H9 (cell line): ENCODE measurements around the gene CAMKK1. TPM values are rescaled to one million over a fixed set of nuclear protein-coding genes. Genes with fewer than 3 reads are reported as not detected.
A peak's percentile ranks its signal among the peaks of the same experiment; 100 is the strongest.

Experiments
- DNase-seq: peaks from one replicate; pipeline ENCODE4 v3.0.0-alpha.2; 2017
- H2AFZ ChIP-seq: one replicate; pipeline ENCODE4 v1.6.1; 2013; ENCODE audit warnings: mild to moderate bottlenecking, low read length, control low read depth, moderate library complexity
- H2AK5ac ChIP-seq: 2 replicates; pipeline ENCODE4 v1.6.1; 2013; ENCODE audit warnings: low read length, control low read depth, mixed read lengths; ENCODE audit not compliant: insufficient read length
- H2BK120ac ChIP-seq: one replicate; pipeline ENCODE4 v1.6.1; 2013; ENCODE audit warnings: low read depth, mild to moderate bottlenecking, low read length, control low read depth, inconsistent platforms; ENCODE audit not compliant: poor library complexity, severe bottlenecking
- H2BK12ac ChIP-seq: 2 replicates; pipeline ENCODE4 v1.6.1; 2013; ENCODE audit warnings: low read length, control low read depth, mixed read lengths, low read depth; ENCODE audit not compliant: insufficient read length
- H2BK15ac ChIP-seq: 2 replicates; pipeline ENCODE4 v1.6.1; 2013; ENCODE audit warnings: low read depth, low read length, control low read depth
- H2BK20ac ChIP-seq: one replicate; pipeline ENCODE4 v1.6.1; 2013; ENCODE audit warnings: low read depth, mild to moderate bottlenecking, low read length, control low read depth, inconsistent platforms; ENCODE audit not compliant: poor library complexity, severe bottlenecking
- H2BK5ac ChIP-seq: 2 replicates; pipeline ENCODE4 v1.6.1; 2013; ENCODE audit warnings: low read length, control low read depth, mixed read lengths; ENCODE audit not compliant: insufficient read length
- H3K14ac ChIP-seq: 2 replicates; pipeline ENCODE4 v1.6.1; 2013; ENCODE audit warnings: low read length, control low read depth; ENCODE audit not compliant: insufficient read depth
- H3K18ac ChIP-seq: 2 replicates; pipeline ENCODE4 v1.6.1; 2013; ENCODE audit warnings: low read depth, mild to moderate bottlenecking, mixed read lengths, low read length, control low read depth; ENCODE audit not compliant: insufficient read length
- H3K23ac ChIP-seq: 2 replicates; pipeline ENCODE4 v1.6.1; 2013; ENCODE audit warnings: low read length, control low read depth, mixed read lengths, low read depth; ENCODE audit not compliant: insufficient read length
- H3K23me2 ChIP-seq: 2 replicates; pipeline ENCODE4 v1.6.1; 2013; ENCODE audit warnings: low read depth, mild to moderate bottlenecking, mixed read lengths, low read length, control low read depth; ENCODE audit not compliant: insufficient read length, poor library complexity, severe bottlenecking
- H3K27ac ChIP-seq: 2 replicates; pipeline ENCODE4 v1.5.1; 2013; ENCODE audit warnings: low read length, control low read depth, mixed read lengths, low read depth; ENCODE audit not compliant: insufficient read length
- H3K27me3 ChIP-seq: 2 replicates; pipeline ENCODE4 v1.6.1; 2013; ENCODE audit warnings: low read length, control low read depth, inconsistent platforms; ENCODE audit not compliant: insufficient read depth
- H3K4ac ChIP-seq: 2 replicates; pipeline ENCODE4 v1.6.1; 2013; ENCODE audit warnings: low read depth, mild to moderate bottlenecking, control low read depth, inconsistent platforms, low read length, moderate library complexity
- H3K4me1 ChIP-seq: 2 replicates; pipeline ENCODE4 v1.6.1; 2013; ENCODE audit warnings: low read length, control low read depth, inconsistent platforms; ENCODE audit not compliant: insufficient read depth
- H3K4me2 ChIP-seq: 2 replicates; pipeline ENCODE4 v1.6.1; 2013; ENCODE audit warnings: low read length, control low read depth, mixed read lengths; ENCODE audit not compliant: insufficient read length, insufficient read depth
- H3K56ac ChIP-seq: 2 replicates; pipeline ENCODE4 v1.6.1; 2013; ENCODE audit warnings: low read depth, mild to moderate bottlenecking, mixed read lengths, low read length, control low read depth; ENCODE audit not compliant: insufficient read length
- H3K79me1 ChIP-seq: 2 replicates; pipeline ENCODE4 v1.6.1; 2013; ENCODE audit warnings: low read depth, mild to moderate bottlenecking, moderate library complexity, low read length, control low read depth, inconsistent platforms; ENCODE audit not compliant: insufficient read depth, poor library complexity, severe bottlenecking
- H3K79me2 ChIP-seq: 2 replicates; pipeline ENCODE4 v1.6.1; 2013; ENCODE audit warnings: low read length, control low read depth, inconsistent platforms; ENCODE audit not compliant: insufficient read depth
- H3K9ac ChIP-seq: 2 replicates; pipeline ENCODE4 v1.6.1; 2013; ENCODE audit warnings: low read length, control low read depth, mixed read lengths; ENCODE audit not compliant: insufficient read length; ENCODE audit errors: extremely low read depth
- H3K9me3 ChIP-seq: one replicate; pipeline ENCODE4 v1.6.1; 2013; ENCODE audit warnings: low read depth, low read length, inconsistent platforms; ENCODE audit not compliant: control insufficient read depth
- H3T11ph ChIP-seq: one replicate; pipeline ENCODE4 v1.6.1; 2013; ENCODE audit warnings: mild to moderate bottlenecking, low read length, control low read depth, inconsistent platforms
- H4K20me1 ChIP-seq: one replicate; pipeline ENCODE4 v1.6.1; 2013; ENCODE audit not compliant: control insufficient read depth, insufficient read length, insufficient read depth
- H4K5ac ChIP-seq: 2 replicates; pipeline ENCODE4 v1.6.1; 2013; ENCODE audit warnings: low read depth, mild to moderate bottlenecking, mixed read lengths, low read length, control low read depth; ENCODE audit not compliant: insufficient read length
- H4K8ac ChIP-seq: replicated peaks from 2 replicates; pipeline ENCODE4 v1.6.1; 2013; ENCODE audit warnings: low read length, control low read depth, mixed read lengths, low read depth; ENCODE audit not compliant: insufficient read length
- H4K91ac ChIP-seq: 2 replicates; pipeline ENCODE4 v1.6.1; 2013; ENCODE audit warnings: low read depth, mild to moderate bottlenecking, moderate library complexity, mixed read lengths, low read length, control low read depth; ENCODE audit not compliant: insufficient read length
- H3K27ac Mint-ChIP-seq, 3 experiments: 2 replicates in 2 of 3; 3 replicates in 1 of 3; pipeline ENCODE4 v1.8.0; 2020 to 2021; ENCODE audit warnings: mixed read lengths in 3 of 3, mild to moderate bottlenecking in 1 of 3, moderate library complexity in 1 of 3
- H3K27me3 Mint-ChIP-seq: 2 replicates; pipeline ENCODE4 v1.8.0; 2021; ENCODE audit warnings: low read depth, mild to moderate bottlenecking, moderate library complexity, mixed read lengths
- H3K36me3 Mint-ChIP-seq, 3 experiments: 2 replicates in 2 of 3; 3 replicates in 1 of 3; pipeline ENCODE4 v1.8.0; 2020 to 2021; ENCODE audit warnings: low read depth in 3 of 3, mixed read lengths in 3 of 3; ENCODE audit not compliant: insufficient read depth in 1 of 3
- H3K4me1 Mint-ChIP-seq, 2 experiments: 2 replicates each; pipeline ENCODE4 v1.8.0; 2020; ENCODE audit warnings: mixed read lengths in 2 of 2
- H3K4me3 Mint-ChIP-seq, 2 experiments: 2 replicates in 1 of 2; 3 replicates in 1 of 2; pipeline ENCODE4 v1.8.0; 2020 to 2021; ENCODE audit warnings: mild to moderate bottlenecking in 2 of 2, mixed read lengths in 2 of 2, moderate library complexity in 1 of 2
- H3K9me3 Mint-ChIP-seq, 2 experiments: 2 replicates in 1 of 2; 3 replicates in 1 of 2; pipeline ENCODE4 v1.8.0; 2020; ENCODE audit warnings: mild to moderate bottlenecking in 2 of 2, mixed read lengths in 2 of 2, moderate library complexity in 1 of 2
- WGBS: extraction: QIAGEN DNeasy Blood & Tissue Kit; methylation state at CpG from one replicate; pipeline ENCODE4 v1.1.7; 2013; ENCODE audit warnings: missing lambda C conversion rate, low lambda C conversion rate, mixed read lengths; ENCODE audit not compliant: insufficient read length; ENCODE audit errors: extremely low coverage; 5-methylcytosine and 5-hydroxymethylcytosine counted together
- total RNA-seq: library from RNA; stranded (reverse); gene quantifications from 2 replicates; pipeline ENCODE4 v1.2.1, GENCODE V29; 2021
- TF ChIP-seq, protein P1 (sequence below): fragments of 200-600 bp; sonication (generic); conservative IDR thresholded peaks from 3 replicates; pipeline ENCODE4 v1.8.0; 2021; ENCODE audit warnings: antibody characterized with exemption, mild to moderate bottlenecking

CAMKK1 gene
- total RNA-seq, 1 experiment from 2014 or later, result 6.7 TPM

DNA sequence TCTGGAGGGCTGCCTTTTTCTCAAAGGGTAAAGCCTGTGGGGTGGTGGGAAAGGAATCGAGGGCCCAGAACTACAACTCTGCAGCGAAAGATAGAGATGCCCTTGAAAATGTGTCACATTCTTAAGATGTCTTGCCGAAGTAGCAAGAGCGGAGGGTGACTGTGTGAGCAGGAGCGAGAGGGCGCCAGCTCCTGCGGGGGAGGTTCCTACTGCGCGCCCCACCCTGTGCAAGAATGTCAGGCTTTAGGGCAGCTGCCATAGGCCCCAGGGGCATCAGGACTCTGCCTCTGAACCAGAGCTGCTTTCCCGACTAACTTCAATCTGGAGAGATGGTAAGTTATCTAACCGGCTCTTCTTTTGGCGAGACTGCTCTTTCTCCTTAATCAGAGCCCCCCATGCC, 80.1 kb downstream of the CAMKK1 start:
- H3K36me3 Mint-ChIP-seq, result peaks cover 24 to 86% (median 73%) of the 10 kb centered on the region in 3 experiments; a peak in 6 of 7 replicates
- Histone ChIP-seq H3T11ph (no peak overlapping the region), H2BK120ac (no peak overlapping the region), H2AK5ac (no peak overlapping the region), H3K23ac (no peak overlapping the region), H3K4ac (no peak overlapping the region), H3K4me1 (no peaks in the 10 kb centered on the region), H3K27ac (no peak overlapping the region), H4K8ac (no peak overlapping the region), H4K20me1 (no peaks in the 10 kb centered on the region), H3K79me1 (no peaks in the 10 kb centered on the region), H3K9me3 (no peaks in the 10 kb centered on the region), H3K14ac (no peak overlapping the region), H4K91ac (no peak overlapping the region), H3K27me3 (no peaks in the 10 kb centered on the region), H2BK15ac (no peak overlapping the region; the same call in 1 of the 2 replicates), H3K4me2 (no peak overlapping the region), H3K9ac (no peak overlapping the region), H2AFZ (no peak overlapping the region), H3K79me2 (no peaks in the 10 kb centered on the region), H3K23me2 (no peaks in the 10 kb centered on the region), H3K18ac (no peak overlapping the region), H2BK5ac (no peak overlapping the region), H2BK20ac (no peak overlapping the region), H4K5ac (no peak overlapping the region), H3K56ac (no peak overlapping the region), H2BK12ac (no peak overlapping the region)
- DNase-seq, result no peak
- no peaks in the 10 kb centered on the region for H3K27me3 Mint-ChIP-seq
- TF ChIP-seq, protein P1, sequence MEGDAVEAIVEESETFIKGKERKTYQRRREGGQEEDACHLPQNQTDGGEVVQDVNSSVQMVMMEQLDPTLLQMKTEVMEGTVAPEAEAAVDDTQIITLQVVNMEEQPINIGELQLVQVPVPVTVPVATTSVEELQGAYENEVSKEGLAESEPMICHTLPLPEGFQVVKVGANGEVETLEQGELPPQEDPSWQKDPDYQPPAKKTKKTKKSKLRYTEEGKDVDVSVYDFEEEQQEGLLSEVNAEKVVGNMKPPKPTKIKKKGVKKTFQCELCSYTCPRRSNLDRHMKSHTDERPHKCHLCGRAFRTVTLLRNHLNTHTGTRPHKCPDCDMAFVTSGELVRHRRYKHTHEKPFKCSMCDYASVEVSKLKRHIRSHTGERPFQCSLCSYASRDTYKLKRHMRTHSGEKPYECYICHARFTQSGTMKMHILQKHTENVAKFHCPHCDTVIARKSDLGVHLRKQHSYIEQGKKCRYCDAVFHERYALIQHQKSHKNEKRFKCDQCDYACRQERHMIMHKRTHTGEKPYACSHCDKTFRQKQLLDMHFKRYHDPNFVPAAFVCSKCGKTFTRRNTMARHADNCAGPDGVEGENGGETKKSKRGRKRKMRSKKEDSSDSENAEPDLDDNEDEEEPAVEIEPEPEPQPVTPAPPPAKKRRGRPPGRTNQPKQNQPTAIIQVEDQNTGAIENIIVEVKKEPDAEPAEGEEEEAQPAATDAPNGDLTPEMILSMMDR, result no peak
- H3K27ac Mint-ChIP-seq, result peak overlapping the region in 2 of 3 experiments; percentile 1 to 56; a peak in 3 of 7 replicates
- H3K4me3 Mint-ChIP-seq, result no peak overlapping the region
- H3K4me1 Mint-ChIP-seq, result no peaks in the 10 kb centered on the region
- no peaks in the 10 kb centered on the region for H3K9me3 Mint-ChIP-seq
- WGBS, result no CpG with 5 or more reads among the region's 12 CpGs
